Neuronal stem cell (in vitro differentiated cells): ENCODE results near the gene EPAS1.

Experiments used
- DNase-seq: peaks from one replicate; pipeline ENCODE4 v3.0.0-alpha.2; 2013; ENCODE audit warnings: low spot score
- H2AFZ ChIP-seq: one replicate; pipeline ENCODE4 v1.6.1; 2013; ENCODE audit warnings: mild to moderate bottlenecking, low read length, inconsistent platforms
- H2AK5ac ChIP-seq: 2 replicates; pipeline ENCODE4 v1.6.1; 2013; ENCODE audit warnings: low read depth, mild to moderate bottlenecking, inconsistent platforms, low read length, moderate library complexity, mixed read lengths
- H2BK120ac ChIP-seq: 2 replicates; pipeline ENCODE4 v1.6.1; 2013; ENCODE audit warnings: low read depth, mild to moderate bottlenecking, inconsistent platforms, low read length, moderate library complexity, mixed read lengths
- H2BK12ac ChIP-seq: one replicate; pipeline ENCODE4 v1.6.1; 2013; ENCODE audit warnings: low read length, inconsistent platforms
- H2BK15ac ChIP-seq: 2 replicates; pipeline ENCODE4 v1.6.1; 2013; ENCODE audit warnings: mild to moderate bottlenecking, low read length, inconsistent platforms, mixed read lengths
- H2BK5ac ChIP-seq: one replicate; pipeline ENCODE4 v1.6.1; 2013; ENCODE audit warnings: inconsistent platforms, mild to moderate bottlenecking, low read length, moderate library complexity
- H3K14ac ChIP-seq: one replicate; pipeline ENCODE4 v1.6.1; 2013; ENCODE audit warnings: low read length, inconsistent platforms
- H3K18ac ChIP-seq: 2 replicates; pipeline ENCODE4 v1.6.1; 2013; ENCODE audit warnings: low read length, inconsistent platforms
- H3K23ac ChIP-seq: 2 replicates; pipeline ENCODE4 v1.6.1; 2013; ENCODE audit warnings: low read depth, mild to moderate bottlenecking, mixed read lengths, low read length, inconsistent platforms; ENCODE audit not compliant: poor library complexity
- H3K27ac ChIP-seq: replicated peaks from 3 replicates; pipeline ENCODE4 v1.5.1; 2013; ENCODE audit warnings: low read length, inconsistent platforms
- H3K27me3 ChIP-seq, 3 experiments: 2 replicates each; pipeline ENCODE4 v1.6.1; 2013; ENCODE audit warnings: low read length in 3 of 3, mild to moderate bottlenecking in 2 of 3, inconsistent platforms in 1 of 3, low read depth in 1 of 3, mixed read lengths in 1 of 3, moderate library complexity in 1 of 3; ENCODE audit not compliant: control insufficient read depth in 3 of 3, insufficient read depth in 3 of 3
- H3K36me3 ChIP-seq, 2 donors: replicated peaks in 1 of 2; 2 replicates each; pipeline ENCODE4 v1.6.1; 2013; ENCODE audit warnings: low read length in 2 of 2; ENCODE audit not compliant: control insufficient read depth in 2 of 2, insufficient read depth in 2 of 2
- H3K4ac ChIP-seq: 2 replicates; pipeline ENCODE4 v1.6.1; 2013; ENCODE audit warnings: inconsistent platforms, mild to moderate bottlenecking, low read length, moderate library complexity
- H3K4me1 ChIP-seq, 2 donors: 1 replicate in 1 of 2; 2 replicates in 1 of 2; pipeline ENCODE4 v1.6.1; 2013; ENCODE audit warnings: low read length in 2 of 2, low read depth in 1 of 2; ENCODE audit not compliant: control insufficient read depth in 2 of 2, insufficient read depth in 1 of 2
- H3K4me2 ChIP-seq: one replicate; pipeline ENCODE4 v1.6.1; 2013; ENCODE audit warnings: mild to moderate bottlenecking, low read length, inconsistent platforms; ENCODE audit not compliant: insufficient read depth, poor library complexity, severe bottlenecking
- H3K4me3 ChIP-seq, 2 donors: 2 replicates each; pipeline ENCODE4 v1.5.1; 2013; ENCODE audit warnings: low read length in 2 of 2, mild to moderate bottlenecking in 2 of 2, inconsistent platforms in 1 of 2, moderate library complexity in 1 of 2
- H3K79me1 ChIP-seq: one replicate; pipeline ENCODE4 v1.6.1; 2013; ENCODE audit warnings: low read depth, mild to moderate bottlenecking, inconsistent platforms, low read length, moderate library complexity
- H3K9ac ChIP-seq: one replicate; pipeline ENCODE4 v1.6.1; 2013; ENCODE audit warnings: mild to moderate bottlenecking, low read depth, low read length, inconsistent platforms; ENCODE audit not compliant: poor library complexity
- H3K9me3 ChIP-seq, 2 donors: replicated peaks in 1 of 2; 2 replicates each; pipeline versions ENCODE3 to v1.6.1; 2013; ENCODE audit warnings: low read length in 2 of 2, mild to moderate bottlenecking in 2 of 2, inconsistent platforms in 1 of 2, low read depth in 1 of 2, mixed read lengths in 1 of 2, moderate library complexity in 1 of 2; ENCODE audit not compliant: control insufficient read depth in 2 of 2, insufficient read depth in 1 of 2
- H4K8ac ChIP-seq: one replicate; pipeline ENCODE4 v1.6.1; 2013; ENCODE audit warnings: low read depth, mild to moderate bottlenecking, inconsistent platforms, low read length, moderate library complexity
- H4K91ac ChIP-seq: one replicate; pipeline ENCODE4 v1.6.1; 2013; ENCODE audit warnings: low read length, low read depth, mild to moderate bottlenecking, inconsistent platforms; ENCODE audit not compliant: poor library complexity
- WGBS, 2 donors: extraction: QIAGEN DNeasy Blood & Tissue Kit; methylation state at CpG; one replicate each; pipeline ENCODE4 v1.1.7; 2013; ENCODE audit warnings: missing lambda C conversion rate in 2 of 2, mixed read lengths in 1 of 2; ENCODE audit not compliant: insufficient read length in 2 of 2, insufficient replicate concordance in 1 of 2; ENCODE audit errors: extremely low coverage in 2 of 2; 5-methylcytosine and 5-hydroxymethylcytosine counted together

The EPAS1 gene

GRCh38 chr2:46335391-46336282 is 38.4 kb downstream of the EPAS1 start:
- H3K4me3 ChIP-seq: no peak overlapping the region
- H2BK12ac ChIP-seq: no peak overlapping the region
- H4K91ac ChIP-seq: no peak overlapping the region
- H2BK15ac ChIP-seq: no peak overlapping the region
- no peaks in the 10 kb centered on the region for H3K9me3 ChIP-seq
- H3K36me3 ChIP-seq: no peaks in the 10 kb centered on the region
- H2BK120ac ChIP-seq: no peak overlapping the region
- peak overlapping the region; percentile 82 for H2AFZ ChIP-seq
- H3K18ac ChIP-seq: peak overlapping the region; percentile 3
- H3K23ac ChIP-seq: no peak overlapping the region
- peaks cover 0 to 31% (median 0%) of the 10 kb centered on the region in 3 experiments for H3K27me3 ChIP-seq
- no peak overlapping the region for H3K9ac ChIP-seq
- no peak overlapping the region for H3K27ac ChIP-seq
- H4K8ac ChIP-seq: no peak overlapping the region
- no peak overlapping the region for H3K14ac ChIP-seq
- peaks cover 6 to 15% of the 10 kb centered on the region in 2 donors for H3K4me1 ChIP-seq
- H3K4me2 ChIP-seq: no peak overlapping the region
- no peak overlapping the region for H2BK5ac ChIP-seq
- no CpG with 5 or more reads among the region's 22 CpGs for WGBS, 2 donors
- no peak overlapping the region for H3K4ac ChIP-seq
- peak; percentile 20 for DNase-seq
- no peak overlapping the region for H2AK5ac ChIP-seq
- H3K79me1 ChIP-seq: no peaks in the 10 kb centered on the region

- Histone ChIP-seq H2BK15ac (no peak overlapping the region), H3K4me1 (peaks cover 6 to 15% of the 10 kb centered on the region in 2 donors), H3K4ac (no peak overlapping the region), H3K4me2 (no peak overlapping the region), H3K23ac (no peak overlapping the region), H3K36me3 (no peaks in the 10 kb centered on the region), H3K79me1 (no peaks in the 10 kb centered on the region), H3K27ac (no peak overlapping the region), H2AFZ (peak overlapping the region; percentile 82), H3K4me3 (no peak overlapping the region), H2BK120ac (no peak overlapping the region), H3K18ac (no peak overlapping the region), H2BK12ac (no peak overlapping the region), H3K14ac (no peak overlapping the region), H3K27me3 (peaks cover 0 to 32% (median 0%) of the 10 kb centered on the region in 3 experiments), H4K8ac (no peak overlapping the region), H4K91ac (no peak overlapping the region), H2BK5ac (no peak overlapping the region), H3K9ac (no peak overlapping the region), H2AK5ac (no peak overlapping the region), H3K9me3 (no peaks in the 10 kb centered on the region)
- WGBS, 2 donors: no CpG with 5 or more reads among the region's 4 CpGs
- no peak for DNase-seq
Observed at GRCh38 chr2:46336283-46336959, 39.2 kb downstream of the EPAS1 start.

- Histone ChIP-seq H3K79me1 (no peaks in the 10 kb centered on the region), H3K18ac (no peak overlapping the region), H2AK5ac (no peak overlapping the region), H3K27me3 (peaks cover 0 to 27% (median 0%) of the 10 kb centered on the region in 3 experiments), H2BK5ac (no peak overlapping the region), H3K27ac (no peak overlapping the region), H2BK15ac (no peak overlapping the region), H4K91ac (no peak overlapping the region), H3K9ac (no peak overlapping the region), H3K14ac (no peak overlapping the region), H3K4me2 (no peak overlapping the region), H2BK12ac (no peak overlapping the region), H4K8ac (no peak overlapping the region), H2AFZ (no peak overlapping the region), H3K4ac (no peak overlapping the region), H3K4me3 (no peak overlapping the region), H3K4me1 (peaks cover 6 to 15% of the 10 kb centered on the region in 2 donors), H3K9me3 (no peaks in the 10 kb centered on the region), H3K23ac (no peak overlapping the region), H3K36me3 (no peaks in the 10 kb centered on the region), H2BK120ac (no peak overlapping the region)
- no peak for DNase-seq
- WGBS, 2 donors: no CpG with 5 or more reads among the region's 11 CpGs
Observed at GRCh38 chr2:46337208-46337994, 40.2 kb downstream of the EPAS1 start.
